ENCODE measurements around the gene SPRYD3. TPM values are rescaled to one million over a fixed set of nuclear protein-coding genes. Genes with fewer than 3 reads are reported as not detected.
A peak's percentile ranks its signal among the peaks of the same experiment; 100 is the strongest.
"Not testable (repeated sequence)": the region's sequence is repeated elsewhere in the genome, so short reads cannot be mapped to it uniquely, and the experiment has no call there.

The SPRYD3 gene
- total RNA-seq: 35.6 TPM in 2 replicates

DNA sequence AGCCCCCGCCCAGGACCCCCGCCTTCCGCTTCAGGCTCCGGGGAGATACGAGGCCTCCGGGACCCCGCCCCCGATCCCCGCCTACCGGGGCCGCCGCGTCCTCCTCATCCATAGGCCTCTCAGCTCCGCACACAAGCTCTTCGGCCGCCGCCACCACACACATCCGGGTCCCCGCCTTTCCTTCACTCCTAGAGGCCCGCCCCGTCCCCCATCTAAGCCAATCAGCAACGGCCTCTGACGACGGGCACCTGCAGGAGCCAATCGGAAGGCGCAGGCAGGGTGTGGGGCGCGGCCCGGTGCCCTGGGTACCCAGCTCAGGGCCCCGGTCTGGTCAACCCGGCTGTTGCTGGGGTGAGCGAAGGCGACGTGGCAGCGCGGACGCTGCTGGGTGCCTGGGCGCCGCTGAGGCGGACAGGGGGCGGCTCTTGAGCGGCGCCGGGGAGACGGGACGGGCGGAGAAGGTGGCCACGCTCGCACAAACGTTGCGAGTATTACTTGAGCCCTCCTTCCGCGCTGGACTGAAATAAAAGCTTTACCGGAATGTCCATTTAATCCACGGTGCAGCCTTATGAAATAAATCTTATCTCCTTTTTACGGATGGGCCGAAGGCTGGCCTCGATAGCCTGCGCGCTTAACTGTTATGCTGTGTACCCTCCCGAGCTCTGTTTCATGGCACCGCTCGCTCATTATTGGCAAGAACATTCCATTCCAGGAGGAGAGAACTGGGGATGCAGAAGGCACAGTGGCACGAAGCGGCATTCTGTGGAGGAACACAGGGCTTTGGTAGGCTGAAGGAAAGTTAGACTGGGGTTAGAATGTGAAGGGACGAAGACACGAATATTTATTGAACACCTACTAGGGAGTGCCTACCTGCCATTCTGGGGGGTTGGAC lies at the start of gene SPRYD3:
SPRYD3 (minus strand) TSS at position 165 of the 892 bp plus-strand sequence; CDS start at position 108, 57 bp downstream.
- Mint-ChIP-seq H3K36me3 (ENCODE audit: low read depth) (peaks cover 22% of the 10 kb centered on the region), H3K4me1 (peaks cover 23% of the 10 kb centered on the region), H3K27me3 (peaks cover 2% of the 10 kb centered on the region), H3K4me3 (peak within 1 kb of the TSS; percentile 93), H3K27ac (peak within 1 kb of the TSS; percentile 93), H3K9me3 (no peaks in the 10 kb centered on the region)
- intact Hi-C loops (cut with micrococcal nuclease): loop anchor here (1.0 to 2.0 kb wide), 3 partner anchors 19 to 33 kb away; no protein-coding TSS in a partner anchor
- DNase-seq: peak; percentile 99

GRCh38 chr12:53127169-53127568 lies 48.0 kb upstream of the SPRYD3 start:
- no peak overlapping the region for H3K27ac Mint-ChIP-seq
- no peak for DNase-seq
- H3K4me1 Mint-ChIP-seq: no peaks in the 10 kb centered on the region
- no peak overlapping the region for H3K4me3 Mint-ChIP-seq
- peaks cover 14% of the 10 kb centered on the region for H3K27me3 Mint-ChIP-seq
- intact Hi-C loops (cut with micrococcal nuclease): no loop called here
- no peaks in the 10 kb centered on the region for H3K9me3 Mint-ChIP-seq
- no peaks in the 10 kb centered on the region for H3K36me3 Mint-ChIP-seq (ENCODE audit: low read depth)

DNA sequence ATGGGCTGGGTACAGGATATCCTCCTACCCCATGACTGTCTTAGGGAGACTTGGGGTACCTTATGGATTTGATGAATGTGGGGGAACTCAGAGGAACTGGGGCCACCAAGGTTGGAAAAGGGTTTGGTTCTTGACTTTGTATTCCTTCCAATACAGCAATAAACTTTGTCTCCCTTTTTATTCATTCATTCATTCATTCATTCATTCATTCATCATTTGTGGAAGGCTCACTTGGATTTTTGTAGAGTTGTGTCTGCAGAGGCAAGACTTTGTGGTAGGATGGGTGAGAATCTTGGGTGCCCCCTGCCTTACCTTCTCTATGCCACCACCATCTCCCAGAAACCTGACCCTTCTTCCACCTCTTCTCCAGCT lies 45.1 kb upstream of the SPRYD3 start:
- Mint-ChIP-seq H3K4me3 (no peak overlapping the region), H3K9me3 (no peaks in the 10 kb centered on the region), H3K27me3 (peaks cover 11% of the 10 kb centered on the region), H3K4me1 (no peaks in the 10 kb centered on the region), H3K36me3 (ENCODE audit: low read depth) (no peaks in the 10 kb centered on the region), H3K27ac (no peak overlapping the region)
- DNase-seq: no peak
- intact Hi-C loops (cut with micrococcal nuclease): no loop called here

GRCh38 chr12:53123578-53124351 lies 44.6 kb upstream of the SPRYD3 start:
- no peak for DNase-seq
- intact Hi-C loops (cut with micrococcal nuclease): no loop called here
- Mint-ChIP-seq H3K27ac (no peak overlapping the region), H3K9me3 (no peaks in the 10 kb centered on the region), H3K4me3 (no peak overlapping the region), H3K4me1 (no peaks in the 10 kb centered on the region), H3K36me3 (ENCODE audit: low read depth) (no peaks in the 10 kb centered on the region), H3K27me3 (peaks cover 7% of the 10 kb centered on the region)

- Mint-ChIP-seq H3K27me3 (peaks cover 7% of the 10 kb centered on the region), H3K9me3 (no peaks in the 10 kb centered on the region), H3K27ac (no peak overlapping the region), H3K4me1 (no peaks in the 10 kb centered on the region), H3K36me3 (ENCODE audit: low read depth) (no peaks in the 10 kb centered on the region), H3K4me3 (no peak overlapping the region)
- intact Hi-C loops (cut with micrococcal nuclease): no loop called here
- no peak for DNase-seq
Observed at GRCh38 chr12:53122961-53123468, 43.8 kb upstream of the SPRYD3 start.

DNA sequence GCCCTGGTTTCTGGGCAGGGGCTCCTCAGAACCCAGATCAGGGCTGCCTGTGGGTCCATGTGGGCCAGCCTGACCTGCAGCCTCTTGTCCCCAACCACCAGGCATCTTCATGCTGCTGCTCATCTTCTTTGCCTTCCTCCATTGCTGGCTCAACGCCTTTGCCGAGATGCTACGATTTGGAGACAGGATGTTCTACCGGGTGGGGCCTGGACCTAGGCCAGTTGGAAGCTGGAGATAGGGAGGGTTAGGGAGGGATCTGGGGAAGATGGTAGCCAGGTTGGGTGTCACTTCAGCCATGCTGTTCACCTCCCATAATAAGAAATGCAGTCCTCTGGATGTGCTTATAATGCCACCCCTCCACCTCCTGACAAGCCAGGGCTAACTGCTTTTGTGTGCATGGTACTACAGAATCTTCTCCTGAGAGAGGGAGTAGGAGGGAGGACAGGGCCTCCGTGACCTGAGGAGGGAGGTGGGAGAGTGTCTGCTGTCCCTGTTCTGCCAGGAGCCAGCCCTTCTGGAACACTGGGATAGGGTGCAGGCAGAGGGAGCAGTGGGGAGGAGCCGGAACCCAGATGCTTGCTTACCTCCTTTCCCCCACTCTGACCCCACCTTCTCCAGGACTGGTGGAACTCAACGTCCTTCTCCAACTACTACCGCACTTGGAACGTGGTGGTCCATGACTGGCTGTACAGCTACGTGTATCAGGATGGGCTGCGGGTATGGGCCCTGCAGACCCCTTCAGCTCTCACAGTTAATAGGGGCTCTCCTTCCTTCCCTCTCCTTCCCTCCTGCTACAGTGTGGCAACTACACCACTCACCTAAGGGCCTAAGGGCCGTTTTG lies 41.7 kb upstream of the SPRYD3 start:
- Mint-ChIP-seq H3K4me1 (no peaks in the 10 kb centered on the region), H3K36me3 (ENCODE audit: low read depth) (no peaks in the 10 kb centered on the region), H3K27me3 (peaks cover 2% of the 10 kb centered on the region), H3K9me3 (no peaks in the 10 kb centered on the region), H3K4me3 (no peak overlapping the region), H3K27ac (no peak overlapping the region)
- intact Hi-C loops (cut with micrococcal nuclease): no loop called here
- DNase-seq: no peak

DNA sequence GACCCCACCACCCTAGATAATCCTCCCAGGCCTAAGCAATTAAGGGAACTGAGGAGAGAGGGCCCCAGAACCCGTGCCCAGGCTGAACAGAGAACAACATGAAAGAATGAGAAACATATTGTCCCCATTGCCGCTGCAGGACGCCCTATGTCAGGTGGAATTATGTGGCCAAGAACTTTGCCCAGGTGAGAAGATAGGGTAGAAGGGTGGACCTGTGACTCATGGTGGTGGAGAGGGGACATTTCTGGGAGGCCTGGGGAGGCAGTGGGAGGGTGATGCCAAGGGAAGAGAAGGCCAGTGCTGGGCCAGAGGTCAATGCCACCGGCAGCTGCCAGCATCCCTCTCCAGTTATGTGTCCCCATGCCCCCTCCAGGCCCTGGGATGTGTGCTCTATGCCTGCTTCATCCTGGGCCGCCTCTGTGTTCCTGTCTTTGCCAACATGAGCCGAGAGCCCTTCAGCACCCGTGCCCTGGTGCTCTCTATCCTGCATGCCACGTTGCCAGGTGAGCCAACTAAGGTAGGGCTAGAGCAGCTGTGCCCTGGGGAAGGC lies 39.6 kb upstream of the SPRYD3 start:
- Mint-ChIP-seq H3K4me3 (no peak overlapping the region), H3K36me3 (ENCODE audit: low read depth) (no peaks in the 10 kb centered on the region), H3K27me3 (no peaks in the 10 kb centered on the region), H3K27ac (no peak overlapping the region), H3K9me3 (no peaks in the 10 kb centered on the region), H3K4me1 (no peaks in the 10 kb centered on the region)
- no peak for DNase-seq
- intact Hi-C loops (cut with micrococcal nuclease): no loop called here

DNA sequence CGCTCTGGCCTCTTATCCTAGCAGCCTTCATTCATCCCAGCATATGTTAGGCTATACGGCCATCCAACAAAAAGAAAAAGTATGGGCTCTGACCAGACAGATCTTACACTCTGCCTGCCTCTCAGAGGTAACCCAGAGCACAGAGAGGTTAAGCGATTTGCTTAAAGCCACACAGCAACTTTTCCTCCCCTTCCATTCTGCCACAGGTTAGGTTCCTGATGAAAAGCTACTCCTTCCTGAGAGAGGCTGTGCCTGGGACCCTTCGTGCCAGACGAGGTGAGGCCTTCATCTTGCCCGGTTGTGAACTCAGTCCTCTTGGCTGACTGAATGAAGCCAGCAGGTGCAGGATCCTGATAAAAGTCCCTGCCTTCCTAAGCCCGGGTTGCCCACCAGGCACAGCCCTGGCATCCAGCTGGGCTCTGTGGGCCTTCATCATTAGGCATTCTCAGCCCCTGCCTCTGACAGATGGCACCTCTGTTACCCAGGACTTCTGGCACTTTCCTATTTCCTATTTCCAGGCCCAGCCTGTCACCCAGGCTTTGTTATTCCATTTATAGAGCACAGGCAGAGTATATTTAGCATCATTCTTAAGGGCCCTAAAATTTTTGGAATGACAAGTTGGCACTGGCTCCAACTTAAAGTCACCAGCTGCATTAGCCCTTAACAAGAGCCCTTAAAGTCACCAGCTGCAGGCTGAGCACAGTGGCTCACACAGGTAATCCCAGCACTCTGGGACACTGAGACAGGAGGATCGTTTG lies 36.9 kb upstream of the SPRYD3 start:
- H3K27ac Mint-ChIP-seq: no peak overlapping the region
- no peaks in the 10 kb centered on the region for H3K4me1 Mint-ChIP-seq
- intact Hi-C loops (cut with micrococcal nuclease): no loop called here
- no peak overlapping the region for H3K4me3 Mint-ChIP-seq
- no peaks in the 10 kb centered on the region for H3K36me3 Mint-ChIP-seq (ENCODE audit: low read depth)
- no peak for DNase-seq
- no peaks in the 10 kb centered on the region for H3K9me3 Mint-ChIP-seq
- peaks cover 2% of the 10 kb centered on the region for H3K27me3 Mint-ChIP-seq

DNA sequence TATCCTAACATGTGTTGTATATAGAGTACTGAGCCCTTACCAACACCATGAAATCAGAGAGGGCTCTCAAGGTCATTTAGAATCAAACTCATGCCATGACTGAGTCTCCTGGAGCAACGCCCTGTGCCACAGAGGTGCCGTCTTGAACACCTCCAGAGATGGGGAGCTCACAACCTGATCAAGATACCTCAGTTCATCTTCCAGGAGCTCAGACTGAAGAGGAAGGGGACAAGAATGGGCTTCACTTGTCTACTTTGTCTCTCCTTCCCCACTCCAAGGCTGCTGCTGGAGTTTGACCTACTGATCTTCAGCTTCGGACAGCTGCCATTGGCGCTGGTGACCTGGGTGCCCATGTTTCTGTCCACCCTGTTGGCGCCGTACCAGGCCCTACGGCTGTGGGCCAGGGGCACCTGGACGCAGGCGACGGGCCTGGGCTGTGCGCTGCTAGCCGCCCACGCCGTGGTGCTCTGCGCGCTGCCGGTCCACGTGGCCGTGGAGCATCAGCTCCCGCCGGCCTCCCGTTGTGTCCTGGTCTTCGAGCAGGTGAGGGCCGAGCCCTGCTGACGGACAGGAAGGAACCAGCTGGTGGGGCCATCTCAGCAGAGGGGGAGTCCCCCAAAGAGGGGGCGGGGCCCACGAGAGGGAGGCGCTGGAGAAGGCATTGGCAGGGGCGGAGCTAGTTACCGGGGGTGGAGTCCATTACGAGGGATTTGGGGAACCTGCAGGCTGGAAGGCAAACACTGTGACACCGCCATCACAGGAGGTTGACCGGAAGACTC lies 36.1 kb upstream of the SPRYD3 start:
- Mint-ChIP-seq H3K27me3 (peaks cover 2% of the 10 kb centered on the region), H3K27ac (no peak overlapping the region)
- DNase-seq: no peak

DNA sequence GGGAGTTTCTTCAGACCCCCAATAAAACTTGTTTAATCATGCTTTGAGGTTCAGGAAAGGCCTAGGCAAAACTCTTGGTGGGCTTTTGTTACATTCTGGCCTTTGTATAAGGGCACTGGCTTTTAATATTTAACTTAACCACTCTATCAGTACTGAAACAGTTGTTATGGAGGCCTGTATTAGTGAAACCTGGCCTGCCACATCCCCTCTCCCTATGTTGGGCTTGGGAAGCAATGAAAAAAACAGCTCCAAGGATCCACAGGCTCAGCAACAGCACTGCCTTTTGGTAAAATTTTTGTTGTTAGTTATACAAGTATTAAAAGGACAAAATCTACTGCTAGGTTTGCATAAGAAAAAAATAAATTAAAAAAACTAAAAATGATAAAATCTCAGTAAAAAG lies 34.8 kb upstream of the SPRYD3 start:
- Mint-ChIP-seq H3K9me3 (no peaks in the 10 kb centered on the region), H3K4me1 (no peaks in the 10 kb centered on the region)
- no peak for DNase-seq

More for the DNA sequence above, 36.1 kb upstream of the SPRYD3 start:
- Mint-ChIP-seq H3K9me3 (no peaks in the 10 kb centered on the region), H3K4me1 (no peaks in the 10 kb centered on the region), H3K36me3 (ENCODE audit: low read depth) (no peaks in the 10 kb centered on the region), H3K4me3 (no peak overlapping the region)
- intact Hi-C loops (cut with micrococcal nuclease): no loop called here

DNA sequence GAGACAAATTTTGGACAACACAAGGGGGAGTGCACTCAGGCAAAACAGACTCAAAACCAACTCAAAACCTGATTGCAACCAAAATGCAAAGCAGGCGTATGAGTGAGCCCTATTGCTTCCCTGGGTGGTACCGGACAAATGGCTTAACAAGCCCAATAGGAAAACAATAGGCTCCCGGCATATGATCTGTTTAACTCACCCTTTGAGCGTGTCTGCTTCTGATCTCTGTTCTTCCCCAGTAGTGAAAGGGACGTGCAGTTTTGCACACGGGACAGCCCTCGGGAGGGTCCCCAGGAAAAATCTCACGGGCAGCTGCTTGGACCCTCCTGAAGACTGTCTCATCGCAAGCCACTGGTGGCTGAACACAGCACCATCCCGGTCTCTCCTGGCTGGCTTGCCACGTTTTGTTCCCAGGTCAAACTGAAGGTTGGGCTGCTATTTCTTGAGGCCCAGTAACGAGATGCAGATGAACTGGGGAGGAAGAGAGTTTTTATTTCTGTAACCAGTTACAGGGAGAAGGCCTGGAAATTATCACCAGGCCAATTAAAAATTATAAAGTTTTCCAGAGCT lies 34.0 kb upstream of the SPRYD3 start:
- H3K4me1 Mint-ChIP-seq: no peaks in the 10 kb centered on the region
- no peak for DNase-seq
- H3K9me3 Mint-ChIP-seq: no peaks in the 10 kb centered on the region
- no peaks in the 10 kb centered on the region for H3K36me3 Mint-ChIP-seq (ENCODE audit: low read depth)
- intact Hi-C loops (cut with micrococcal nuclease): no loop called here
- H3K4me3 Mint-ChIP-seq: no peak overlapping the region
- no peak overlapping the region for H3K27ac Mint-ChIP-seq
- H3K27me3 Mint-ChIP-seq: peaks cover 2% of the 10 kb centered on the region

More for the DNA sequence above, 34.8 kb upstream of the SPRYD3 start:
- Mint-ChIP-seq H3K36me3 (ENCODE audit: low read depth) (no peaks in the 10 kb centered on the region), H3K4me3 (no peak overlapping the region), H3K27ac (no peak overlapping the region), H3K27me3 (peaks cover 2% of the 10 kb centered on the region)
- intact Hi-C loops (cut with micrococcal nuclease): no loop called here

DNA sequence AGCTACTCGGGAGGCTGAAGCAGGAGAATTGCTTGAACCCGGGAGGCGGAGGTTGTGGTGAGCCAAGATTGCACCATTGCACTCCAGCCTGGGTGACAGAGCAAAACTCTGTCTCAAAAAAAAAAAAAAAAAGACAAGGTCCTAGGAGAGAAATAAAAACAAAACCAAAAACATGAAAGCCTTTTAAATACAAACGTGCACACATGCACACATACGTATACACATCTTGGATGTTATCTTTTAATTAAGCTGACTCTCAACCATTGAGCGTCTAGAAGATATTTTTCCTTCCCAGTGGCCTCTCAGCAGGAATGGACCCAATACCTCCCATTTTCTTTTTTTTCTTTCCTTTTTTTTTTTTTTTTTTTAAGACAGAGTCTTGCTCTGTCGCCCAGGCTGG lies 33.2 kb upstream of the SPRYD3 start:
- H3K27me3 Mint-ChIP-seq; H3K27ac Mint-ChIP-seq; H3K36me3 Mint-ChIP-seq (ENCODE audit: low read depth); H3K4me3 Mint-ChIP-seq; intact Hi-C loops (cut with micrococcal nuclease); H3K4me1 Mint-ChIP-seq; DNase-seq; H3K9me3 Mint-ChIP-seq: not testable (repeated sequence)

Data from activated CD4-positive, alpha-beta T cell treated with anti-CD3 and anti-CD28 coated beads, Interleukin-2, amount 10 ng/mL, durations not matched to agents 24 days and 14 days (primary cell).